Tibial nerve (tissue), 4 donors: ENCODE results near the gene CA10. TPM values are rescaled to one million over a fixed set of nuclear protein-coding genes. Genes with fewer than 3 reads are reported as not detected.

Experiments used
- DNase-seq, 2 donors: peaks; one replicate each; pipeline ENCODE4 v3.0.0-alpha.2; 2019; ENCODE audit warnings: low spot score in 2 of 2
- H3K27ac ChIP-seq, 4 donors: fragments of 200-600 bp; sonication (generic) in 3 of 4; one replicate each; pipeline ENCODE4 v1.5.1; 2017 to 2019; ENCODE audit warnings: mild to moderate bottlenecking in 1 of 4
- H3K27me3 ChIP-seq, 2 donors: fragments of 200-600 bp; sonication (generic) in 1 of 2; one replicate each; pipeline versions ENCODE4 v1.5.1 to v1.6.0; 2017 to 2019
- H3K36me3 ChIP-seq, 3 donors: fragments of 200-600 bp; sonication (generic); one replicate each; pipeline ENCODE4 v1.5.1; 2018 to 2019
- H3K4me1 ChIP-seq, 4 donors: fragments of 200-600 bp; sonication (generic) in 3 of 4; one replicate each; pipeline ENCODE4 v1.5.1; 2017 to 2019
- H3K4me3 ChIP-seq, 4 donors: fragments of 200-600 bp; sonication (generic) in 3 of 4; one replicate each; pipeline ENCODE4 v1.5.1; 2017 to 2019; ENCODE audit warnings: mild to moderate bottlenecking in 1 of 4, moderate library complexity in 1 of 4
- H3K9me3 ChIP-seq, 4 donors: fragments of 200-600 bp; sonication (generic) in 3 of 4; one replicate each; pipeline ENCODE4 v1.5.1; 2017 to 2019
- CTCF ChIP-seq, 5 experiments: fragments of 200-600 bp in 3 of 5; fragments of 450-650 bp in 2 of 5; sonication (generic) in 3 of 5; IDR thresholded peaks; one replicate each; pipeline ENCODE4 v1.5.1; 2016 to 2019; ENCODE audit warnings: antibody characterized with exemption in 5 of 5, mild to moderate bottlenecking in 3 of 5, moderate library complexity in 2 of 5
- EP300 ChIP-seq, 2 donors: sonication (generic); formaldehyde crosslinking; IDR thresholded peaks; one replicate each; pipeline ENCODE4 v1.6.1; 2017; ENCODE audit warnings: antibody characterized with exemption in 2 of 2, mild to moderate bottlenecking in 1 of 2
- POLR2A ChIP-seq, 2 donors: fragments of 450-650 bp; IDR thresholded peaks; one replicate each; pipeline ENCODE4 v1.6.1; 2017; ENCODE audit warnings: antibody characterized with exemption in 2 of 2, mild to moderate bottlenecking in 2 of 2, moderate library complexity in 2 of 2
- WGBS, 2 donors: methylation state at CpG; one replicate each; pipeline ENCODE4 v1.1.5; 2018; 5-methylcytosine and 5-hydroxymethylcytosine counted together
- total RNA-seq, 4 donors: library from RNA; depleted of rRNA; stranded (reverse); fragments of >200 nt; gene quantifications; one replicate each; pipeline ENCODE4 v1.1.0, GENCODE V29; 2016

Gene CA10
- total RNA-seq, 4 donors from 2014 or later, result not detected

DNA sequence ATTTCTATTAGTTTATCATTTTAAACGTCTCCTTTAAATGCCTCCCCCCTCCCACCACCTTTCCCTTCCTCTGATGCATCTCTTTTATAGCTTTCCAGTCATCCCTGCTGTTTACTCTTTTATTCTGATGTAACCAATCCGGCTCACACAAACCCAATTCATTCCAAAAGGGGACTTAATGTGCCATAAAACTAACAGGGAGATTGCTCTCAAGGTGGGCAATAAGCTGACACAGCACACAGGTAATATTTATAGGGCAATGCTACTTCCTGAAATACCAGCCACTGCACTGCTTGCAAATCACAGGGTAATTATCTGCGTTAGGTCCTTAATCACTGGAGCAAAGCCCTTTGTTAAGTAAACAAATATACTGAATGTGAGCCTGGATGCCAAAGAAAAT, 23.3 kb upstream of the CA10 start:
- no peak overlapping the region for H3K27ac ChIP-seq
- no peak for TF ChIP-seq CTCF (IDR thresholded peaks at IDR 0.05)
- no peak for TF ChIP-seq EP300 (IDR thresholded peaks at IDR 0.05)
- no peak for TF ChIP-seq POLR2A (IDR thresholded peaks at IDR 0.05)
- no peak for DNase-seq
- no peaks in the 10 kb centered on the region for H3K27me3 ChIP-seq
- no peaks in the 10 kb centered on the region for H3K4me1 ChIP-seq
- peaks cover 0 to 6% (median 0%) of the 10 kb centered on the region in 4 donors for H3K9me3 ChIP-seq
- no peak overlapping the region for H3K4me3 ChIP-seq
- no peaks in the 10 kb centered on the region for H3K36me3 ChIP-seq
- WGBS, 2 donors, result 12 to 14% methylated on average over 3 of the region's 3 CpGs

GRCh38 chr17:52178012-52178411, 19.5 kb upstream of the CA10 start:
- Histone ChIP-seq H3K27ac (no peak overlapping the region), H3K36me3 (no peaks in the 10 kb centered on the region), H3K4me3 (no peak overlapping the region), H3K4me1 (no peaks in the 10 kb centered on the region), H3K27me3 (no peaks in the 10 kb centered on the region), H3K9me3 (no peaks in the 10 kb centered on the region)
- TF ChIP-seq CTCF (IDR thresholded peaks at IDR 0.05), result no peak
- TF ChIP-seq POLR2A (IDR thresholded peaks at IDR 0.05), result no peak
- 55 to 59% methylated on average over 5 of the region's 5 CpGs for WGBS, 2 donors
- DNase-seq, result no peak

DNA sequence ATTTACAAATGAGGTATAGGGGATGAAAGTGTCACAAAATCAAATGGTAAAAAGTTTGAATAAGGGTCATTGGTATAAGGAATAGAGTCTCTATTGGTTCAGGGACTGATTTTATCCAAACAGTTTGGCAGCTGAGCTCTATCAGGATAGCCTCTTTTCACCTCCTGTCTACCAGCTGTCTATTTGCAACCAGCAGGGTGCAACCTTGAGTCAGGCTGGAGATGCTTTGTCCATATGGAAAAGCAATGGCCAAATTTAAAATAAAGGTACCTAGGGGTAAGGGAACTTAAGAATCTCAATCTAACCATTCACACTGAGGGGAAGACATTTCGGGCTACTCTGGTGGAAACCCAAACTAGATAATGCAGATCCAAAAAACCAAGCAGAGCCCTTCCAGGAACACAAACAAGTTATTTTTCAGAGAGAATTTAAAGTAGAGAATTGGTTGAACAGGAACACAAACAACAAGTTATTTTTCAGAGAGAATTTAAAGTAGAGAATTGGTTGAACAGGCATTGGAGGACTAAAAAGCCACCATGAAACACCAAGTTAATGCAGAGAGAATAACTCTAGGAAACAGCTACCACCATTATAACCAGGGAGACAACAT, 12.6 kb upstream of the CA10 start:
- TF ChIP-seq POLR2A (IDR thresholded peaks at IDR 0.05) (no peak), EP300 (IDR thresholded peaks at IDR 0.05) (no peak), CTCF (IDR thresholded peaks at IDR 0.05) (no peak)
- no peak for DNase-seq
- H3K27me3 ChIP-seq, result no peaks in the 10 kb centered on the region
- H3K9me3 ChIP-seq, result no peaks in the 10 kb centered on the region
- H3K27ac ChIP-seq, result no peak overlapping the region
- no peaks in the 10 kb centered on the region for H3K4me1 ChIP-seq
- no peak overlapping the region for H3K4me3 ChIP-seq
- H3K36me3 ChIP-seq, result no peaks in the 10 kb centered on the region
- WGBS, 2 donors, result 67 to 71% methylated on average over 1 of the region's 1 CpG

DNA sequence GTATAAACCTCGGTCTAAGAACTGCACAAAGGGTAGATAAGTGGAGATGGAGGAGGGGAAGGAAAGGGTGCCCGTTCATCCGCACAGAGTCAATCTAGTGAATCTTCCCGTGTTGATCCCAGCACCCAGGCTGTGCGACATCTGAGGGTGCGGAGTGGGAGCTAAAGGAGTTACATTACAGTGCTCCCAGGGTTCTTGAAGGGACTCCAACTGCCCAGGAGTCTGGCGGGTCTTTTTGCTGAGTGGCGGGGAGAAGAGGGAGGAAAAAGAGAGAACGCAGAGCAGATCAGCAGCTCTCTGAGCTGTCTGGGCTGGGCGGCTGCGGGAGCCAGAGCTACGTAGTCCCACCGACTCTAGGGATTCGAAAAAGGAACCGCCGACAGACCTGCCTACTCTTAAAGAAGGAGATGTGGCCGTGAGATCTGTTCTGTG, 1.6 kb upstream of the CA10 start:
- no peak for TF ChIP-seq CTCF (IDR thresholded peaks at IDR 0.05)
- TF ChIP-seq EP300 (IDR thresholded peaks at IDR 0.05), result no peak
- 11 to 12% methylated on average over 17 of the region's 17 CpGs for WGBS, 2 donors

GRCh38 chr17:52159246-52160135, 977 bp upstream of the CA10 start:
- Histone ChIP-seq H3K27me3 (peaks cover 0 to 50% of the 10 kb centered on the region in 2 donors), H3K27ac (no peak overlapping the region), H3K4me1 (peaks cover 0 to 17% (median 3%) of the 10 kb centered on the region in 4 donors), H3K36me3 (no peaks in the 10 kb centered on the region), H3K4me3 (no peak overlapping the region), H3K9me3 (peaks cover 0 to 5% (median 0%) of the 10 kb centered on the region in 4 donors)
- DNase-seq, result no peak
- TF ChIP-seq EP300 (IDR thresholded peaks at IDR 0.05), result no peak
- TF ChIP-seq CTCF (IDR thresholded peaks at IDR 0.05), result no peak
- TF ChIP-seq POLR2A (IDR thresholded peaks at IDR 0.05), result no peak
- 5 to 10% methylated on average over 37 to 40 of the region's 40 CpGs for WGBS, 2 donors

More for the DNA sequence above, 1.6 kb upstream of the CA10 start:
- H3K4me3 ChIP-seq, result no peak overlapping the region
- peaks cover 0 to 17% (median 3%) of the 10 kb centered on the region in 4 donors for H3K4me1 ChIP-seq
- no peaks in the 10 kb centered on the region for H3K36me3 ChIP-seq
- no peak for DNase-seq
- no peak overlapping the region for H3K27ac ChIP-seq
- H3K9me3 ChIP-seq, result peaks cover 0 to 5% (median 0%) of the 10 kb centered on the region in 4 donors
- H3K27me3 ChIP-seq, result peaks cover 0 to 50% of the 10 kb centered on the region in 2 donors
